ENCODE measurements around the gene KLHL35.
A peak's percentile ranks its signal among the peaks of the same experiment; 100 is the strongest.
"Not testable (repeated sequence)": the region's sequence is repeated elsewhere in the genome, so short reads cannot be mapped to it uniquely, and the experiment has no call there.

KLHL35 gene

GRCh38 chr11:75422248-75423231, 10.5 kb downstream of the KLHL35 start:
- no peak for DNase-seq

GRCh38 chr11:75421902-75422247, 11.1 kb downstream of the KLHL35 start:
- no peak for DNase-seq

DNA sequence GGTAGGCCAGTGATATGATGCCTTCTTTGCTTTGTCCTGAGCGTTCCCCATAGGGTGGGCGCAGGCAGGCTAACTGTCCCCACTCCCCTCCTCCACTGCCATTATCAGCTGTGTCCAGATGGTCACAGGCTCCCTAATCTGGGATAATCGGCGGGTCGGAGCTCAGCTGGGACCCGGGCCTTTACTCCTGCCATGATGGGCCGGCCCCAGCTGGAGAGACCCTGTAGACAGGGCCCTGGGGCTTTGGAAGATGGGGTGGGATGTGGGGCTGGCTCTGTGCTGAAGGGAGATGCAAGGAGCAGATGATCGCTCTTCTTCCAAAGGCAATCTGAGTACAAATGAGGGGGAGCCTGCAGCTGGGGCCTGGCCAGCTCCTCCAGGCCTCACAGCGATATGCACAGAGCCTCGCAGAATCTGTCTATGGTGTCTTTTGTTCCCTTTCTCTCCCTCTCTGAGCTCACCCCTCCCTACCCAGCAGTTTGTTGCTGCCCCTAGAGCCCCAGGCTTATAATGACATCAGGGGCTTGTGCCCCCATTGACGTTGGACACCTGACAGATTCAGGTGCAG, 11.9 kb downstream of the KLHL35 start:
- no peak for DNase-seq

- no peak for DNase-seq
Measured at GRCh38 chr11:75420224-75421034, 12.6 kb downstream of the KLHL35 start.

DNA sequence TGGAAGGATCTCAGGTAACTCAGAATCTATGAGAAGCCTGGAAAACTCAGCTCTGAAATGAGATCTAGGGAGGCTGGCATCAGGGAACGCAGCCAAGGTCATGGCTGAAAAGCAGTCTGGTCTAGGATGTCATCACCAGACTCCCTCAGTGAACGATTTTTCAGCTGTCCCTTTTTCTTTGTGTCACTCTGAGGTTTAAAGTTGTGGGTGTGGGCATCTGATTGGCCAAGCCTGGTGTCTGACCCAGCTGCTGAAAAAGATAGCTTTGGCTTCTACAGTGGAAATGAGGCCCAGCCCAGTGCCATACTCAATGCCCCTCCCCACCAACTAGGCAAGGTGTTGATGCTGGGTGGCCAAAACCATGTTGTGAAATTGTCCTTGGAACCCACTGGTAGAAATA, 19.1 kb downstream of the KLHL35 start:
- DNase-seq, result no peak

- not testable (repeated sequence) for DNase-seq
Measured at GRCh38 chr11:75413146-75413545, 19.9 kb downstream of the KLHL35 start.

- DNase-seq, result not testable (repeated sequence)
Measured at GRCh38 chr11:75409971-75410370, 23.0 kb downstream of the KLHL35 start.

- DNase-seq, result no peak
Measured at GRCh38 chr11:75408957-75409219, 24.1 kb downstream of the KLHL35 start.

DNA sequence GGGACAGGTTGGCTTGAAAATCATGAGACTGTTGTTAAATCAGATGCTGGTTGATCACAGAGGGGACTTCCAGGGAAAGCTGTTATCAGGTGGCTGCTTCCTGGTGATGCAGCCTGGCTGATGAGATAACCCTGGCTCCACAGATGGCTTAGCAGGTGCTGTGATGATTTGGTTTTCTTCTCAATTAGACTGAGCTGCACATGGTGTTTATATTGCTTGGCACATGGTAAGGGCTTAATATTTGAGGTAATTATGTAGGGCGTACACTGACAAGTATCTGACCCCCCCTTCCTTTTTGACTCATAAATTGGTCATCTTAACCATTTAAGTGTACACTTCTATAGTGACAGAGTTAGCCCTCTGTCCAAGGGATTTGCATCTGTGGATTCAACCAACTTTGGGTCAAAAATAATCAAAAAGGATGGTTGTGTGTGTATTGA, 26.6 kb downstream of the KLHL35 start:
- DNase-seq, result peak; percentile 30 to 37

DNA sequence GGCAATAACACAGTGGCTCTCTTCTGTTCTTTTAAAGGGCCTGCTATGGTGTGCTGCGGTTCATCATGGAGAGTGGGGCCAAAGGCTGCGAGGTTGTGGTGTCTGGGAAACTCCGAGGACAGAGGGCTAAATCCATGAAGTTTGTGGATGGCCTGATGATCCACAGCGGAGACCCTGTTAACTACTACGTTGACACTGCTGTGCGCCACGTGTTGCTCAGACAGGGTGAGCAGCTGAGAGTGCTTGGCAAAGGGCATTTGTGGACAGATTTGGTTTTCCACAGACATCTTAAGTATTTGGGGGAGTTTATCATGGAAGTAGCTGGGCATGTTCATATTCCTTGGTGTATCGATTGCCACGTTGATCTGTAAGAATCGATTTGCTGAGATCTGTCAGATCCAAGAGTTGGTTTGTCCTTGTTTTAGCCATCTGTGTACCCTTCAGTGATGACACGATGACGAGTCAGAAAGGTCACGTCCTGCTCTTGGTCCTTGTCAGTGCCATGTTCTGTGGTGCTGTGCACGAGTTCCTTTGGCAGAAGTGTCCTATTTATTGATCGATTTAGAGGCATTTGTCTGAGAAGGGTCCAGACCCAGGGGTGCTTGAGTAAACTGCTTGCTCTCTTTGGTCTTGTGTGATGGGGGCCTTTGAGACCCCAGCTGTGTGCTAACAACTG, 28.9 kb downstream of the KLHL35 start:
- no peak for DNase-seq

- DNase-seq, result no peak
Measured at GRCh38 chr11:75403037-75403436, 30.0 kb downstream of the KLHL35 start.

GRCh38 chr11:75402002-75402773, 30.8 kb downstream of the KLHL35 start:
- DNase-seq, result no peak

DNA sequence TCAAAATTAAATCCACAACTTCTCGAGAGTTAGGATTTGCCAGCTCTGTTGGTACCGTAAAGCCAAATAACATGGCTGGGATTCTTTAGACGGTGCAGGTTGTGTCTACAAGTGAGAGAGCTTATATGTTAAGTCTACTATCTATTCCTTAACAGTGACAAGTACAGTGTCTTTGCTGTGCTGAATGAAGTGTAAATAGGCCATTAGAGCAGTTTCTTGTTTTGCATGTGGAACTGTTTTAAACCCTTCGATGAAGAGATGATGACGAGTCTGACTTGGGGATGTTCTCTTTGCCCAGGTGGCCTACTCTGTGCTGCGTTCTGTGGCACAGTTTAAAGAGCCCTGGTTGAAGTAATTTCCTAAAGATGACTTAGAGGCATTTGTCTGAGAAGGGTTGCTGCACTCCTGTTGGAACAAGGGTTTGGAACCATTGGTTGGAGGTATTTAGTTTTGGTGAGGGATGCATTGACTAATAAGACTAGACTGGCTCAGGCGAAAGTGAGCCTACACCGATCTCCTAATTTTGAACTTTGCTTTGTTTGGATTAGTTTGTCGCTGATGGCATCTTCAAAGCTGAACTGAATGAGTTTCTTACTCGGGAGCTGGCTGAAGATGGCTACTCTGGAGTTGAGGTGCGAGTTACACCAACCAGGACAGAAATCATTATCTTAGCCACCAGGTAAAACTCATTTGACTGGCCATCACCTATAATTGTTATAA, 32.7 kb downstream of the KLHL35 start:
- DNase-seq, result no peak

GRCh38 chr11:75399344-75400145, 33.5 kb downstream of the KLHL35 start, which contains the start of gene RPS3:
RPS3 (plus strand) TSS chr11:75399518; CDS start chr11:75399548, 30 bp downstream.
- DNase-seq, result peak in 1 of 2 experiments; percentile 56

DNA sequence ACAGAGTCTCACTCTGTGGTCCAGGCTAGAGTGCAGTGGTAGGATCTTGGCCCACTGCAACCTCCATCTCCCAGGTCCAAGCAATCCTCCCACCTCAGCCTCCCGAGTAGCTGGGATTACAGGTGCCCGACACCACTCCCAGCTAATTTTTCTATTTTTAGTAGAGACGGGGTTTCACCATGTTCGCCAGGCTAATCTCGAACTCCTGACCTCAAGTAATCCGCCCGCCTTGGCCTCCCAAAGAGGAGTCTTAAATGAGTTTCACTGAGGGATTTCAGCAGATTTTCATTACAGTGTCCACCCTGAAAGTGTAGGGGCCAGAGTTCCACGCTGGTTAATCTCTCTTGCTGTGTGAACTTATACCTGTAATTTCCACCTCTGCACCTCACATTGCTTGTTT, 34.1 kb downstream of the KLHL35 start:
- DNase-seq, result no peak

GRCh38 chr11:75394085-75394840, 38.7 kb downstream of the KLHL35 start:
- no peak for DNase-seq

- DNase-seq, result no peak
Measured at GRCh38 chr11:75389925-75390324, 43.1 kb downstream of the KLHL35 start.

DNA sequence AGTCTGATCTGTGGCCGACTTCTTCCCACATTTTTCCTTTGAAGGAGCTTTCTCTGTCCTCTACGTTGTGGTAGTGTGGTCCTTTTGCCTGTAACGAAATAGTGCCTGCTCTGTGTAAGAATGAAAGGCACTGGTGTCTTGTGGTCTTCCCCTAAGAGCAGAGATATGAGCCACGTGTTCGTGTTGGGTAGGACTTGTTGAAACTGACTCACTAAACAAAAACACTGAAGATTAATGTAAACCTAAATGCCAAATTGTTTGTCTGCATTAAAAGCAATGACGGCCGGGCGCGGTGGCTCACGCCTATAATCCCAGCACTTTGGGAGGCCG, 43.8 kb downstream of the KLHL35 start:
- DNase-seq, result no peak

GRCh38 chr11:75388386-75389275, 44.4 kb downstream of the KLHL35 start:
- no peak for DNase-seq
